Bronchial epithelial cell (primary cell): ENCODE measurements around the gene LRRC4B. TPM values are rescaled to one million over a fixed set of nuclear protein-coding genes. Genes with fewer than 3 reads are reported as not detected.

Experiments used
- DNase-seq: peaks from one replicate; pipeline ENCODE4 v3.0.0-alpha.2; 2010; ENCODE audit warnings: low read depth
- FAIRE-seq: peaks from 2 replicates; lab custom pipeline; 2011; peaks lifted over from hg19 to GRCh38; lab: Jason Lieb, UNC
- H3K27me3 ChIP-seq: 2 replicates; pipeline ENCODE4 v1.5.1; 2011; ENCODE audit warnings: low read length; ENCODE audit not compliant: control insufficient read depth, insufficient read depth
- H3K36me3 ChIP-seq: 2 replicates; pipeline ENCODE4 v1.5.1; 2011; ENCODE audit warnings: low read length; ENCODE audit not compliant: control insufficient read depth, insufficient read depth
- H3K4me3 ChIP-seq: 2 replicates; pipeline ENCODE4 v1.5.1; 2011; ENCODE audit warnings: mild to moderate bottlenecking, low read depth, low read length, control low read depth
- total RNA-seq: library from RNA; depleted of rRNA; stranded (reverse); fragments of >200 nt; gene quantifications from 2 replicates; pipeline ENCODE4 v1.2.1, GENCODE V29; 2014
- TF ChIP-seq, protein P1 (sequence below): IDR thresholded peaks from 2 replicates; pipeline ENCODE4 v1.5.1; 2011; ENCODE audit warnings: mild to moderate bottlenecking, moderate library complexity, low read length, control low read depth, inconsistent platforms; ENCODE audit not compliant: insufficient read depth, severe bottlenecking

The LRRC4B gene
- total RNA-seq, 1 donor from 2014 or later, result not detected

DNA sequence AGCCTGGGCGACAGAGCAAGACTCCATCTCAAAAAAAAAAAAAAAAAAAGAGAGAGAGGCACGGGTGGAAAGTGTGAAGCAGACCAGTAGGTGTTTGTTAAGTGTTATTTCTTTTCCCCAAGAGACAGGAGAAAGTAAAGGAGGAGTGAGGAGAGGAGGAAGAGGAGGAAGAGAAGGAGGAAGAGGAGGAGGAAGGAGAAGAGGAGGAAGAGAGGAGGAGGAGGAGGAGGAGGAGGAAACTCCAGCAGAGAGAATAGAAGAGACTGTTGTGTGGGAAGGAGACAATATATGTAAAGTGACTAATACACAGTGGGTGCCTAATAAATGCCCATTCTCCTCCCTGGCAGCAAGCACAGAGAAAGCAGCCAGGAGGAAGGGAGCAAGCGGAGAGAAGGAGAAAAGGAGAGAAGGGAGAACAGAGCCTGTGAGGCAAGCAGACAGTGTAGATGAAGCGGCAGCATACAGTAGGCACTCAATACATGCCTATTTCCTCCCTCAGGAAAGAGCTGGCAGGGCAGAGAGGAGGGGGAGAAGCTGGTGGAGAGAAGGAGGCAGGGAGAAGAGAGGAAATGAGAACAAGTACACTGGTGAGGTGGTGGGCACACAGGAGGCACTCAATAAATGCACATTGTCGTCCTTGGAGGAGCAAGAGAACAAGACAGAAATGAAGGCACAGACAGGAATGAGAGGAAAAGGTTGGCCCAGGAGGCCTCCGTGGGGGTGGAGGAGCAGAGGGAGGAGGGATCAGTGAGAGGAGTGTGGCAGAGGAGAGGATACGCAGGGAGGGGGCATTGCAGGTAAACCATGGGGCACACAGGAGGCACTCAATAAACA is 73.8 kb downstream of the LRRC4B start:
- H3K4me3 ChIP-seq, result no peak overlapping the region
- TF ChIP-seq, protein P1, sequence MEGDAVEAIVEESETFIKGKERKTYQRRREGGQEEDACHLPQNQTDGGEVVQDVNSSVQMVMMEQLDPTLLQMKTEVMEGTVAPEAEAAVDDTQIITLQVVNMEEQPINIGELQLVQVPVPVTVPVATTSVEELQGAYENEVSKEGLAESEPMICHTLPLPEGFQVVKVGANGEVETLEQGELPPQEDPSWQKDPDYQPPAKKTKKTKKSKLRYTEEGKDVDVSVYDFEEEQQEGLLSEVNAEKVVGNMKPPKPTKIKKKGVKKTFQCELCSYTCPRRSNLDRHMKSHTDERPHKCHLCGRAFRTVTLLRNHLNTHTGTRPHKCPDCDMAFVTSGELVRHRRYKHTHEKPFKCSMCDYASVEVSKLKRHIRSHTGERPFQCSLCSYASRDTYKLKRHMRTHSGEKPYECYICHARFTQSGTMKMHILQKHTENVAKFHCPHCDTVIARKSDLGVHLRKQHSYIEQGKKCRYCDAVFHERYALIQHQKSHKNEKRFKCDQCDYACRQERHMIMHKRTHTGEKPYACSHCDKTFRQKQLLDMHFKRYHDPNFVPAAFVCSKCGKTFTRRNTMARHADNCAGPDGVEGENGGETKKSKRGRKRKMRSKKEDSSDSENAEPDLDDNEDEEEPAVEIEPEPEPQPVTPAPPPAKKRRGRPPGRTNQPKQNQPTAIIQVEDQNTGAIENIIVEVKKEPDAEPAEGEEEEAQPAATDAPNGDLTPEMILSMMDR, result no peak
- FAIRE-seq, result peak; percentile 40
- H3K36me3 ChIP-seq, result no peaks in the 10 kb centered on the region
- H3K27me3 ChIP-seq, result no peaks in the 10 kb centered on the region
- no peak for DNase-seq

DNA sequence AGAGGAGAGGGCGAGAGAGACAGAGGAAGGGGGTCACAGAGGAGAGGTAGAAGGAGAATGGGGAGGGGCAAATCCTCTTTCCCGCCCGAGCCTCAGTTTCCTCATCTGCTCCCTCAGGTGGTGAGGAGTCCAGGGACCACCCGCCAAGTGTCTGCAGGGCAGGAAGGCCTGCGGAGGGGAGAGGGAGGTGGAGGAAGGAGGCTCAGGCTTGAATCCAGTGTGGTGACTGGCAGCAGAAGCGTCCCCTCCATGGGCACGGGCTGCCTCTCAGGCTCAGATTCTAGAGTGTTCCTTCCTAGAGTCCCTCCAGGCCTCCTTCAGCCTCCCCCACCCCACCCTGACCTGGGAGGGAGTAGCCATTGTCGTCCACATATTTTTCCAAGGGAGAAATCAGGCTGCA is 75.1 kb downstream of the LRRC4B start:
- no peaks in the 10 kb centered on the region for H3K27me3 ChIP-seq
- DNase-seq, result no peak
- no peaks in the 10 kb centered on the region for H3K36me3 ChIP-seq
- no peak overlapping the region for H3K4me3 ChIP-seq
- TF ChIP-seq, protein P1, result no peak
- FAIRE-seq, result no peak

DNA sequence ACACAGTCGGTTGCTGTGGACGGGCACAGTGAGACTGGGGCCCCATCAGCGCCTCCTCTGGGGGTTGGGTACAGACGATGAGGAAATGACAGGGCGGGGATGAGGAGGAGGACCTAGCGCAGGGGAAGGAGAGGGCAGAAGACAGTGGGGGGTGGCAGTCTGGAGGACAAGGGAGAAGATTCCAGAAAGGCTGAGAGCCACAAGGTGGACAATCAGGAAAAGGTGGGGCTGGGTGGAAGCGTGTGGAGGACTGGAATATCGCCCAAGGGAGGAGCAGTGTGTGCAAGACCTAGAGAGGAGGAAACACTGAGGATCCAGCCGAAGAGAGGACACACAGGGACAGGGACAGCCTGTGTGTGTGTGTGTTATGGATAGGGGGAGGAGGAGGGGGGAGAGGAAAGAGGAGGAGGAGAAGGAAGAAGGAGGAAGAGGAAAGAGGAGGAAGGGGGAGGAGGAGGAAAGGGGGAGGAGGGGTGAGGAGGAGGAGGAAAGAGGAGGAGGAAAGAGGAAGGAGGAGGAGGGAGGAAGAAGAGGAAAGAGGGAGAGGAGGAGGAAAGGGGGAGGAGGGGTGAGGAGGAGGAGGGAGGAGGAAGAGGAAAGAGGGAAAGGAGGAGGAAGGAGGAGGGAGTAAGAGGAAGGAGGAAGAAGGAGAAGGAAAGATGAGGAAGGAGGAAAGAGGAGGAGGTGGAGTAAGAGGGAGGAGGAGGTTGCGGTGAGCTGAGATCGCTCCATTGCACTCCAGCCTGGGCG is 75.8 kb downstream of the LRRC4B start:
- H3K36me3 ChIP-seq, result no peaks in the 10 kb centered on the region
- FAIRE-seq (no peak), DNase-seq (no peak)
- no peaks in the 10 kb centered on the region for H3K27me3 ChIP-seq
- TF ChIP-seq, protein P1, result no peak
- no peak overlapping the region for H3K4me3 ChIP-seq

DNA sequence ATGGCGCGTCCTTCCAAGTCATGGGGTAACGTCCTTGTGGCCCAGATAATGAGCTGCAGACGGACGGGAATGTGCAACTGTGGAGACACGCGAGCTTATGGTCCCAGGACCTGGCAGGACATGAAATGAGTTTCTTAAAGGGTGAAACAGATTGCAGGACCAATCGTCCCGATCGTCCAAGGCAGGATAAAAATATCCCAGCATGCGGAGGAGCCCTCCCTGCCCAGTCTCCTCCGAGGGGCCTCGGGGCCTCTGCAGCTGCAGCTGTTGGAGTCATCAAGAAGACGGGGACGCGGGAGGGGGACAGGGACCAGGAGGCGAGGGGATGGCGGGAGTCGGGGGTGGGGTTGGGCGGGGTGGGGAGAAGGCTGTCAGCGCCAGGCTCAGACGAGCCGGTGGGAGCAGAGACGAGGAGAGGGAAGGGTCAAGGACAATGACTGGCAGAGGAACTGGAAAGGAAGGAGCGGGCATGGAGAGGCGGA is 77.2 kb downstream of the LRRC4B start:
- TF ChIP-seq, protein P1, result no peak
- no peaks in the 10 kb centered on the region for H3K27me3 ChIP-seq
- no peak for DNase-seq
- no peaks in the 10 kb centered on the region for H3K36me3 ChIP-seq
- no peak overlapping the region for H3K4me3 ChIP-seq
- no peak for FAIRE-seq

DNA sequence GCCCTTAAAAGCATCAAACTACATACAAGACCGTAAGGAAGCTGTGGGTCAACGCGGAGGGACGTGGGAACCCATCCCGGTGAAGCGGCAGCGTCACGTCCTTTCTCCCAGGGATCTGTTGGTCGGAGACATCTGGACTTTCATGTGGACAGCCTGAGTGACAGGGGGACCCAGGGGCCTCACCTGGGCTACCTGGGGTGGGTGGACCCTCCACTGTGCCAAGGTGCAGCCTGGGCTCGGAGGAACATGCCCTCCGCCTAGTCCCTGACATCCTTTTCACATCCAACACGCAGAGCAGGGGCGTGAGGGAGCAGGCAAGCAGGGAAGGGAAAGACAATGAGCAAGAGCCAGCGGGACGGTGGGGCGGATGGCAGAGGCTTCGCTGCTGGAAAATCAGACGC is 77.8 kb downstream of the LRRC4B start:
- no peak overlapping the region for H3K4me3 ChIP-seq
- no peaks in the 10 kb centered on the region for H3K27me3 ChIP-seq
- H3K36me3 ChIP-seq, result no peaks in the 10 kb centered on the region
- DNase-seq (no peak), FAIRE-seq (no peak)
- TF ChIP-seq, protein P1, result no peak
